Measurements from ENCODE around the gene RALGPS2. TPM values are rescaled to one million over a fixed set of nuclear protein-coding genes. Genes with fewer than 3 reads are reported as not detected.
A peak's percentile ranks its signal among the peaks of the same experiment; 100 is the strongest.

Gene RALGPS2
- total and polyA plus RNA-seq, 9 of the 15 experiments (the other 6 are each of a cell fraction or from before 2014, with no cell fraction given): 0.28 to 6.5 (median 2.6) TPM

DNA sequence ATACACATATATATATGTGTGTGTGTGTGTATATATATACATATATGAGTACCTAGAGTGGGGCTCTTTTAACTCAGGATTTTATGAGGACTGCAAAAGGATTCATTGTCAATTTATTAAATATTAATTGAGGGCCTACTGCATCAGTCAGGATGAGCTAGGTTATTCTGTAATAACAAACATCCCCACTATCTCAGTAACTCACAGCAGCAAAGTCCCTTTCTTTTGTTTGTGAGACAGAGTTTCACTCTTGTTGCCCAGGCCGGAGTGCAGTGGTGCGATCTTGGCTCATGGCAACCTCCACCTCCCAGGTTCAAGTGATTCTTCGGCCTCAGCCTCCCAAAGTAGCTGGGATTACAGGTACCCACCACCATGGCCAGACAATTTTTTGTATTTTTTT is 236.8 kb downstream of the RALGPS2 start:
- ATAC-seq: no peak
- in situ Hi-C loops (cut with MboI): no loop called here
- CTCF ChIA-PET (ENCODE audit: low intra/inter-chr PET ratio): no interaction called here
- POLR2A ChIA-PET: interaction anchor here (0.7 kb wide), 1 partner anchor 9 kb away, joined by 3 read pairs; no protein-coding TSS in a partner anchor
- no peak for DNase-seq (ENCODE audit: extremely low read depth in 1 of 4, low spot score in 3 of 4)
- Histone ChIP-seq H3K27ac (ENCODE audit: extremely low read depth, low read depth, low read length) (no peak overlapping the region), H3K4me1 (replicated peaks in 1 of 2; ENCODE audit: control insufficient read depth in 2 of 2, insufficient read depth in 2 of 2, low read length in 2 of 2) (peaks cover 0 to 3% of the 10 kb centered on the region in 2 experiments; a peak in 2 of 5 replicates), H3K4me3 (no peak overlapping the region), H3K9me1 (ENCODE audit: control insufficient read depth, insufficient read depth, low read length) (no peaks in the 10 kb centered on the region), H3K9ac (ENCODE audit: insufficient read depth in 1 of 2, low read depth in 2 of 2, low read length in 2 of 2) (no peak overlapping the region), H3K4me2 (ENCODE audit: insufficient read depth, low read length) (no peak overlapping the region), H3K9me3 (replicated peaks; ENCODE audit: control insufficient read depth, insufficient read depth, low read depth, low read length) (no peaks in the 10 kb centered on the region), H2AFZ (ENCODE audit: low read depth, low read length) (no peak overlapping the region), H3K27me3 (ENCODE audit: control insufficient read depth in 2 of 2, insufficient read depth in 2 of 2, low read length in 2 of 2) (peaks cover 8 to 38% of the 10 kb centered on the region in 2 experiments; a peak in 2 of 5 replicates), H3K79me2 (ENCODE audit: control insufficient read depth, insufficient read depth, low read length) (no peaks in the 10 kb centered on the region), H3K36me3 (ENCODE audit: control insufficient read depth, insufficient read depth, low read length) (no peaks in the 10 kb centered on the region), H4K20me1 (replicated peaks; ENCODE audit: control insufficient read depth, insufficient read depth, low read length) (no peaks in the 10 kb centered on the region)
- FAIRE-seq: no peak
- no TSS peak for BruUV-seq (replicated peaks)
- TF ChIP-seq ZNF232 (CRISPR knock-in tag; IDR thresholded peaks at IDR 0.05) (no peak), ZNF12 (CRISPR knock-in tag; IDR thresholded peaks at IDR 0.05) (peak; percentile 93)
- intact Hi-C loops (cut with micrococcal nuclease): no loop called here
- 6% methylated on average over 3 of the region's 3 CpGs for WGBS (ENCODE audit: insufficient coverage, low coverage, missing lambda C conversion rate)

- H3K4me1 ChIP-seq (replicated peaks in 1 of 2; ENCODE audit: control insufficient read depth in 2 of 2, insufficient read depth in 2 of 2, low read length in 2 of 2): peaks cover 0 to 3% of the 10 kb centered on the region in 2 experiments; a peak in 2 of 5 replicates
- no TSS peak for BruUV-seq (replicated peaks)
- H3K27ac ChIP-seq (ENCODE audit: extremely low read depth, low read depth, low read length): no peak overlapping the region
- no peak overlapping the region for H3K4me3 ChIP-seq
- H3K9me3 ChIP-seq (replicated peaks; ENCODE audit: control insufficient read depth, insufficient read depth, low read depth, low read length): no peaks in the 10 kb centered on the region
- no peak overlapping the region for H3K4me2 ChIP-seq (ENCODE audit: insufficient read depth, low read length)
- no peak overlapping the region for H2AFZ ChIP-seq (ENCODE audit: low read depth, low read length)
- CTCF ChIA-PET (ENCODE audit: low intra/inter-chr PET ratio): no interaction called here
- H3K9me1 ChIP-seq (ENCODE audit: control insufficient read depth, insufficient read depth, low read length): no peaks in the 10 kb centered on the region
- TF ChIP-seq ZNF347 (CRISPR knock-in tag; IDR thresholded peaks at IDR 0.05; ENCODE audit: low read depth) (no peak), THRAP3 (IDR thresholded peaks at IDR 0.05; ENCODE audit: borderline replicate concordance) (no peak), POLR3A (IDR thresholded peaks at IDR 0.05; ENCODE audit: borderline replicate concordance, extremely low read depth, insufficient read depth, insufficient read length) (no peak), MTA3 (IDR thresholded peaks at IDR 0.05; ENCODE audit: borderline replicate concordance) (no peak)
- TF ChIP-seq, protein P1, sequence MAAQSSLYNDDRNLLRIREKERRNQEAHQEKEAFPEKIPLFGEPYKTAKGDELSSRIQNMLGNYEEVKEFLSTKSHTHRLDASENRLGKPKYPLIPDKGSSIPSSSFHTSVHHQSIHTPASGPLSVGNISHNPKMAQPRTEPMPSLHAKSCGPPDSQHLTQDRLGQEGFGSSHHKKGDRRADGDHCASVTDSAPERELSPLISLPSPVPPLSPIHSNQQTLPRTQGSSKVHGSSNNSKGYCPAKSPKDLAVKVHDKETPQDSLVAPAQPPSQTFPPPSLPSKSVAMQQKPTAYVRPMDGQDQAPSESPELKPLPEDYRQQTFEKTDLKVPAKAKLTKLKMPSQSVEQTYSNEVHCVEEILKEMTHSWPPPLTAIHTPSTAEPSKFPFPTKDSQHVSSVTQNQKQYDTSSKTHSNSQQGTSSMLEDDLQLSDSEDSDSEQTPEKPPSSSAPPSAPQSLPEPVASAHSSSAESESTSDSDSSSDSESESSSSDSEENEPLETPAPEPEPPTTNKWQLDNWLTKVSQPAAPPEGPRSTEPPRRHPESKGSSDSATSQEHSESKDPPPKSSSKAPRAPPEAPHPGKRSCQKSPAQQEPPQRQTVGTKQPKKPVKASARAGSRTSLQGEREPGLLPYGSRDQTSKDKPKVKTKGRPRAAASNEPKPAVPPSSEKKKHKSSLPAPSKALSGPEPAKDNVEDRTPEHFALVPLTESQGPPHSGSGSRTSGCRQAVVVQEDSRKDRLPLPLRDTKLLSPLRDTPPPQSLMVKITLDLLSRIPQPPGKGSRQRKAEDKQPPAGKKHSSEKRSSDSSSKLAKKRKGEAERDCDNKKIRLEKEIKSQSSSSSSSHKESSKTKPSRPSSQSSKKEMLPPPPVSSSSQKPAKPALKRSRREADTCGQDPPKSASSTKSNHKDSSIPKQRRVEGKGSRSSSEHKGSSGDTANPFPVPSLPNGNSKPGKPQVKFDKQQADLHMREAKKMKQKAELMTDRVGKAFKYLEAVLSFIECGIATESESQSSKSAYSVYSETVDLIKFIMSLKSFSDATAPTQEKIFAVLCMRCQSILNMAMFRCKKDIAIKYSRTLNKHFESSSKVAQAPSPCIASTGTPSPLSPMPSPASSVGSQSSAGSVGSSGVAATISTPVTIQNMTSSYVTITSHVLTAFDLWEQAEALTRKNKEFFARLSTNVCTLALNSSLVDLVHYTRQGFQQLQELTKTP (IDR thresholded peaks at IDR 0.05; ENCODE audit: low read depth in 1 of 2, partially characterized antibody in 2 of 2): no peak
- DNase-seq (ENCODE audit: extremely low read depth in 1 of 4, low spot score in 3 of 4) (no peak), FAIRE-seq (no peak), ATAC-seq (no peak)
- intact Hi-C loops (cut with micrococcal nuclease): no loop called here
- H4K20me1 ChIP-seq (replicated peaks; ENCODE audit: control insufficient read depth, insufficient read depth, low read length): no peaks in the 10 kb centered on the region
- WGBS (ENCODE audit: insufficient coverage, low coverage, missing lambda C conversion rate): 5% methylated on average over 10 of the region's 10 CpGs
- POLR2A ChIA-PET: no interaction called here
- no peaks in the 10 kb centered on the region for H3K36me3 ChIP-seq (ENCODE audit: control insufficient read depth, insufficient read depth, low read length)
- H3K9ac ChIP-seq (ENCODE audit: insufficient read depth in 1 of 2, low read depth in 2 of 2, low read length in 2 of 2): no peak overlapping the region
- H3K79me2 ChIP-seq (ENCODE audit: control insufficient read depth, insufficient read depth, low read length): no peaks in the 10 kb centered on the region
- H3K27me3 ChIP-seq (ENCODE audit: control insufficient read depth in 2 of 2, insufficient read depth in 2 of 2, low read length in 2 of 2): peaks cover 6 to 27% of the 10 kb centered on the region in 2 experiments; a peak in 2 of 5 replicates
- in situ Hi-C loops (cut with MboI): no loop called here
Observed at GRCh38 chr1:178962853-178963711, 238.0 kb downstream of the RALGPS2 start.
